ENCODE data around the gene FAM200A. TPM values are rescaled to one million over a fixed set of nuclear protein-coding genes. Genes with fewer than 3 reads are reported as not detected.

FAM200A gene
- 3.0 and 3.9 TPM in 2 replicates for total RNA-seq

GRCh38 chr7:99551767-99552463 lies at the start of gene FAM200A:
Gene FAM200A, minus strand, starts transcription at chr7:99552114. Its CDS starts 3,707 bp downstream, at chr7:99548407.

GRCh38 chr7:99597762-99598501 lies 46.0 kb upstream of the FAM200A start, which contains the start of gene TMEM225B:
Gene TMEM225B, plus strand, starts transcription at chr7:99598267. Its CDS starts 6,122 bp downstream, at chr7:99604389.

GRCh38 chr7:99558306-99559174 lies 6.6 kb upstream of the FAM200A start, which contains the start of gene ZNF655:
Gene ZNF655, plus strand, starts transcription at chr7:99558642. Its CDS starts 1,918 bp downstream, at chr7:99560560.

GRCh38 chr7:99504603-99505323 lies 47.2 kb downstream of the FAM200A start, which contains the start of gene ZKSCAN5:
Gene ZKSCAN5, plus strand, starts transcription at chr7:99504662. Its CDS starts 1,383 bp downstream, at chr7:99506045.

GRCh38 chr7:99499721-99500636 lies 51.9 kb downstream of the FAM200A start, which contains the start of gene ZNF394:
Gene ZNF394, minus strand, starts transcription at chr7:99500281. Its CDS starts 188 bp downstream, at chr7:99500093.

Other genes starting within 250 kb of the FAM200A start
- 204 and 206 TPM in 2 replicates for gene ARPC1A, start 226.2 kb downstream of the FAM200A start, total RNA-seq
- 549 and 654 TPM in 2 replicates for gene ARPC1B, start 177.4 kb downstream of the FAM200A start, total RNA-seq
- gene PDAP1, start 143.5 kb downstream of the FAM200A start, total RNA-seq = 138 and 147 TPM in 2 replicates
- 96.2 and 119 TPM in 2 replicates for gene BUD31, start 143.1 kb downstream of the FAM200A start, total RNA-seq
- gene PTCD1, start 113.3 kb downstream of the FAM200A start, total RNA-seq = 3.4 and 5.1 TPM in 2 replicates
- gene CPSF4, start 113.2 kb downstream of the FAM200A start, total RNA-seq = 17.6 and 20.2 TPM in 2 replicates
- gene ATP5MF, start 85.9 kb downstream of the FAM200A start, total RNA-seq = 2,289 and 2,453 TPM in 2 replicates
- gene ZNF789, start 79.2 kb downstream of the FAM200A start, total RNA-seq = 2.3 and 2.8 TPM in 2 replicates
- 22.6 and 46.6 TPM in 2 replicates for gene ZNF394, start 51.8 kb downstream of the FAM200A start, total RNA-seq
- 7.5 and 8.9 TPM in 2 replicates for gene ZKSCAN5, start 47.5 kb downstream of the FAM200A start, total RNA-seq
- gene ZNF655, start 6.5 kb upstream of the FAM200A start, total RNA-seq = 21.4 and 22.1 TPM in 2 replicates
- gene TMEM225B, start 46.2 kb upstream of the FAM200A start, total RNA-seq = 0.15 TPM in 1 of 2 replicates, not detected in the other
- 6.7 and 16.0 TPM in 2 replicates for gene ZSCAN25, start 64.8 kb upstream of the FAM200A start, total RNA-seq
- gene CYP3A5, start 127.9 kb upstream of the FAM200A start, total RNA-seq = not detected in 2 replicates
- not detected in 2 replicates for gene CYP3A7, start 183.1 kb upstream of the FAM200A start, total RNA-seq
- gene CYP3A4, start 232.1 kb upstream of the FAM200A start, total RNA-seq = not detected in 2 replicates